Stimulated activated CD4-positive, alpha-beta T cell treated with anti-CD3 and anti-CD28 coated beads, Interleukin-12 subunit alpha, Interleukin-12 subunit beta, amount 100 ng/mL, for 48 hours (primary cell): ENCODE data around the gene ENPEP.
"Not testable (repeated sequence)": the region's sequence is repeated elsewhere in the genome, so short reads cannot be mapped to it uniquely, and the experiment has no call there.

Experiments used
- DNase-seq, 3 donors: peaks; one replicate each; pipeline ENCODE4 v3.0.0-alpha.2; 2020; ENCODE audit warnings: low read depth in 2 of 3, low spot score in 1 of 3

ENPEP gene

GRCh38 chr4:110475881-110476818 is at the start of gene ENPEP:
TSS of gene ENPEP (plus strand) at chr4:110476155. CDS start at chr4:110476415, 260 bp downstream.
- DNase-seq: no peak

GRCh38 chr4:110431805-110432204 is 44.1 kb upstream of the ENPEP start:
- not testable (repeated sequence) for DNase-seq

GRCh38 chr4:110437292-110437691 is 38.7 kb upstream of the ENPEP start:
- not testable (repeated sequence) for DNase-seq

GRCh38 chr4:110439209-110439608 is 36.7 kb upstream of the ENPEP start:
- not testable (repeated sequence) for DNase-seq

- DNase-seq: no peak
These were observed 33.6 kb upstream of the ENPEP start for GRCh38 chr4:110442309-110442708.

- DNase-seq: no peak
These were observed 33.2 kb upstream of the ENPEP start for GRCh38 chr4:110442788-110443187.

- no peak for DNase-seq
These were observed 26.0 kb upstream of the ENPEP start for GRCh38 chr4:110449947-110450346.

- no peak for DNase-seq
These were observed 23.4 kb upstream of the ENPEP start for GRCh38 chr4:110452546-110452945.

GRCh38 chr4:110454441-110454840 is 21.5 kb upstream of the ENPEP start:
- DNase-seq: no peak

GRCh38 chr4:110458494-110459266 is 17.3 kb upstream of the ENPEP start:
- no peak for DNase-seq

- DNase-seq: no peak
These were observed 15.7 kb upstream of the ENPEP start for GRCh38 chr4:110460074-110460746.

GRCh38 chr4:110467400-110467799 is 8.6 kb upstream of the ENPEP start:
- DNase-seq: no peak

GRCh38 chr4:110472583-110473329 is 3.2 kb upstream of the ENPEP start:
- DNase-seq: no peak

- no peak for DNase-seq
These were observed 1.5 kb upstream of the ENPEP start for GRCh38 chr4:110474481-110474880.

GRCh38 chr4:110475080-110475479 is 875 bp upstream of the ENPEP start:
- DNase-seq: not testable (repeated sequence)

GRCh38 chr4:110477836-110478235 is 1.9 kb downstream of the ENPEP start:
- DNase-seq: no peak

- no peak for DNase-seq
These were observed 4.1 kb downstream of the ENPEP start for GRCh38 chr4:110480031-110480549.

GRCh38 chr4:110480746-110481271 is 4.9 kb downstream of the ENPEP start:
- no peak for DNase-seq

GRCh38 chr4:110483516-110483915 is 7.6 kb downstream of the ENPEP start:
- DNase-seq: no peak

GRCh38 chr4:110484029-110484428 is 8.1 kb downstream of the ENPEP start:
- DNase-seq: no peak
